Measurements from ENCODE around the gene CHCHD1. TPM values are rescaled to one million over a fixed set of nuclear protein-coding genes. Genes with fewer than 3 reads are reported as not detected.

Gene CHCHD1
- total and polyA plus RNA-seq, 4 donors: 13.2 to 58.9 (median 21.9) TPM

DNA sequence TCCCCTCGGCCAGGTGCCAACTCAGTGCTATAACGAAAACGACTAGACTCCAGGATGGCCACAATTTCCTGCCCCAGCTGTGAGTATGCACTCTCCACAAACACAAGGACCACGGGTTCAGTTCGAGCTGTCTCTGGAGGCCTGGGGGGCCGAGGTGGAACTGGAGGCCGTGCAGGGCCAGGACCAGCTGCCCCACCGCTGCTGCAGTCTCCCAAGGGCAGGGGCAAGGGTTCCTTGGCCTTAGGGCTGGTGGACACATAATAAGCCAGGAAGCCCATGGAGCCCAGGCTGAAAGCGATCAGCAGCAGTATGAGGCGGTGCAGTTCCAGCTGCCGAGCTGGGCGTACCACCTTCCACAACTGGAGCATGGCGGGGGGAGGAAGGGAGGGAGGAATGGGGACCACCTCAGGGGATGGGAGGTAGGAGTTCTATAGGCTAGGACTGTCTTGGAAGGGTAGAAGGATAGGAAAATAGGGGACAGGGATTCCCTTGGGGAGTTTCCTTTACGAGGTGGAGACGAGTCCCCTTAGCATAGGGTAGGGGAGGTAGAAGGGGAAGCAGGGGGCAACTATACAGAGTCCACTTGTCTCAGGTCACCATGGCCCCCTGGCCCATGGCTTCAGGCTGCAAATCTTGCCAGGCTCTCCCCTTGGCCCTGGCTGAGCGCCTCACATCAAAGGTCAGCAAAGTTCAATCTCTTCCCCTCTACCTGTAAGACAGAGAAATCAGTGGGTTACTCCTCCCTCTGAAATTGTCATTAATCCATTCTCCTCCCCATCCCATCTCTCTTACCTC is 26.4 kb downstream of the CHCHD1 start:
- H3K36me3 ChIP-seq (ENCODE audit: control insufficient read depth in 1 of 2, insufficient read depth in 2 of 2, low read length in 1 of 2): peaks cover 0 to 8% of the 10 kb centered on the region in 2 donors

DNA sequence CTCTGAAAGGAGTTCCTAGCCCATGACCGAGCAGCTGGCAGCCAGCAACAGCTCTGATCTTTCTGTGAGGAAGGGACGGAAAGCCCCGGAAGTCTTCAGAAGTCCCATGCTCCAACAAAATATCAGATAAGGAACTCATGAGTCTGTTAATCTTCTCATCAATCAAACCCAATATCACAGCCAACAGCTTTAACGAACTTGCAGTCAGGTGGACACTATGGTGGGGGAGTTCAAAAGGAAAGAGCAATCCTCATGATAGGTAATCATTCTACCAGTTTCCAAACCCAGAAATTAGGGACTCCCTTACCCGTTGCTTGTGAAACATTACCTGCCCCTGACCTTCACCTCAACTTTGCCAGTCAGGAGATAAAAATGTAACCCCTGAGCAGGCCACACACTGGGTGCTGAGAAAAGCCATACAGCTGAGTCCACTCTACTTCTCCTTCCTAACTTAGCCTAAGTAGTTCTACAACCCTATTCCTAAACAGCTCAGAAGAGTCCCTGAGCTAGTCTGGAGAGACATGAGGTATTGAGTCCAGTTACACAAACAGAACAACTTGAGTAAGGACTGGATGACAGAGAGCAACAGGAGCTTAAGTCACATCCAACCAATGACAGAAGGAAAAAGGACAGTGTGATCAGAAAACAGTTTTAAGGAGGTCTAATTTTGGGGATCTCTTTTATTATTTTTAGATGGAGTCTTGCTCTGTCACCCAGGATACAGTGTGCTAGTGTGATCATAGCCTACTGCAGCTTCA is 27.4 kb downstream of the CHCHD1 start:
- Histone ChIP-seq H3K27ac (ENCODE audit: low read depth in 1 of 2, low read length in 2 of 2) (no peak overlapping the region), H3K27me3 (ENCODE audit: control insufficient read depth in 1 of 2, insufficient read depth in 2 of 2, low read length in 1 of 2) (no peaks in the 10 kb centered on the region), H3K36me3 (ENCODE audit: control insufficient read depth in 1 of 2, insufficient read depth in 2 of 2, low read length in 1 of 2) (peaks cover 0 to 9% of the 10 kb centered on the region in 2 donors), H3K4me3 (ENCODE audit: low read length in 2 of 2) (no peak overlapping the region), H3K9me3 (ENCODE audit: control insufficient read depth, low read length) (no peaks in the 10 kb centered on the region), H3K4me1 (ENCODE audit: control insufficient read depth in 1 of 2, insufficient read depth in 2 of 2, low read length in 2 of 2) (no peaks in the 10 kb centered on the region)
- WGBS, 2 donors: 58 to 67% methylated on average over 5 of the region's 5 CpGs
- intact Hi-C loops (cut with DNase I): no loop called here
- DNase-seq: no peak
- ATAC-seq (ENCODE audit: low FRiP score): no peak

More for the DNA sequence above, 26.4 kb downstream of the CHCHD1 start:
- Histone ChIP-seq H3K27ac (ENCODE audit: low read depth in 1 of 2, low read length in 2 of 2) (no peak overlapping the region), H3K9me3 (ENCODE audit: control insufficient read depth, low read length) (no peaks in the 10 kb centered on the region), H3K4me3 (ENCODE audit: low read length in 2 of 2) (no peak overlapping the region), H3K27me3 (ENCODE audit: control insufficient read depth in 1 of 2, insufficient read depth in 2 of 2, low read length in 1 of 2) (no peaks in the 10 kb centered on the region), H3K4me1 (ENCODE audit: control insufficient read depth in 1 of 2, insufficient read depth in 2 of 2, low read length in 2 of 2) (no peaks in the 10 kb centered on the region)
- ATAC-seq (ENCODE audit: low FRiP score): no peak
- DNase-seq: no peak
- 90% methylated on average over 16 of the region's 16 CpGs for WGBS, 2 donors
- intact Hi-C loops (cut with DNase I): no loop called here

DNA sequence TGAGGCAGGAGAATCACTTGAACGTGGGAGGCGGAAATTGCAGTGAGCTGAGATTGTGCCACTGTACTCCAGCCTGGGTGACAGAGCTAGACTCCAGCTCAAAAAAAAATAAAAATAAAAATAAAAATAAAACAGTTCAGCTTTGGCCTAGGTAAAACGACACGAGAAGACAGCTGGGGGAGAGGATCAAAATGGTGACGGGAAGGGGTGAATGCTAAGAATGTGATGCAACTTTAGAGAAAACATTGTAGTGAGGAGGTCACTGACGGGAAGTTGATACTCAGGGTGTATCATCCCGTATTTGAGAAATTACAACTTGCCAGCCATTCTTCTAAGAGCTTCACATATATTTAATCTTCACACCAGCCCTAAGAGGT is 28.5 kb downstream of the CHCHD1 start:
- Histone ChIP-seq H3K27me3 (ENCODE audit: control insufficient read depth in 1 of 2, insufficient read depth in 2 of 2, low read length in 1 of 2) (no peaks in the 10 kb centered on the region), H3K36me3 (ENCODE audit: control insufficient read depth in 1 of 2, insufficient read depth in 2 of 2, low read length in 1 of 2) (peaks cover 0 to 9% of the 10 kb centered on the region in 2 donors), H3K27ac (ENCODE audit: low read depth in 1 of 2, low read length in 2 of 2) (no peak overlapping the region), H3K9me3 (ENCODE audit: control insufficient read depth, low read length) (no peaks in the 10 kb centered on the region), H3K4me3 (ENCODE audit: low read length in 2 of 2) (peak overlapping the region; percentile 71 to 78), H3K4me1 (ENCODE audit: control insufficient read depth in 1 of 2, insufficient read depth in 2 of 2, low read length in 2 of 2) (no peaks in the 10 kb centered on the region)
- DNase-seq (no peak), ATAC-seq (ENCODE audit: low FRiP score) (no peak)
- WGBS, 2 donors: 75 to 80% methylated on average over 7 of the region's 7 CpGs
- intact Hi-C loops (cut with DNase I): no loop called here

DNA sequence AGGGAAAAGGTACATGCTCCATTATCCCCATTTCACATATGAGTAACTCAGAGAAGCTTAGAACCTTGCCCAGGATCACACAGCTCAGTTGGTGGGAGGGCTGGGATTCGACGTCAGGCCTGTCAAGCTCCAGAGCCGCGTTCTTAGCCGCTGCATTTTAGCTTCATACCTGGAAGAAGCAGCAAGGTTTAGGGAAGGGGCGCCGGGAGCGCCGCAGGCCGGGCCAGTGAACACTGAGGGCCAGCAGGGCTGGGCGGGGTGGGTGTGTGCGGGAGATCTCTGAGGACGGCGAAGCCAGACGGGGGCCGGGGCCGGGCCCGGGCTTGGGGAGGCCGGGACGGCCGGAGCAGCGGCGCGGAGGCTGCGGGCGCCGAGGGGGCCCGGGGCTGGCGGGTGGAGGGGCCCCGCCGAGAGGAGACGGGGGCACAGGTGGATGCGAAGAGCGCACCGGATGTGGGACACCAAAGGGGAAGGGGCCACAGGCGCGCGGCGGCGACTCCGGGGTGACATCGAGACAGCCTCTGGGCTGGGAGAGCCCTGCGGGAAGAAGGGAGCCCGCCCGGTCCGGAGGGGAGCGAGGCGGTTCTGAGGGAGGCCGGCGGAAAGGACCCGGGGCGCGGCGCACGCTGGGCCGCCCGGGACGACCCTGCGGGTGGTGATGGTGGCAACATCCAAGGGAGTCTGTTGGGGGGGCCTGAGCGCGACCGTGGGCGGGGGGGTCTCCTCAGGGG is 29.1 kb downstream of the CHCHD1 start:
- peak; percentile 72 to 85 for DNase-seq

DNA sequence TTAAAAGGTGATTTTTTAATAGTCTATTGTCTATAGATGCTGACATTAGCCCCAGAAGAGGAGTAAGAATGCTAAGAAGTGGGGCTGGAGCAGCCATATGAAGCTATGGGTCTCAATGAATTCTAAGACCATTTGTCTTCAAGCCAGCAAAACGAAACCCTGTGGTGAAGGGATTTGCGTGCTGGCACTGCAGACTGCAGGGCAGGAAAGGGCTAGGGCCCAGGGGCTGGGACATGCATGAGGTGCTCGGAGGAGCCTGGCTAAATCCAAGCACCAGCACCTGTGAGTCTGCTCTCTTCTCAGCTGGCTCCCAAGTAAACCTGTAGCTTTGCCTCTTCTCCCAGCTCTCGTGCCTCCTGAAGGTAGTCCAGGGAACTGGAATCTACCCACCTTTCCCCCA is 30.8 kb downstream of the CHCHD1 start:
- H3K36me3 ChIP-seq (ENCODE audit: control insufficient read depth in 1 of 2, insufficient read depth in 2 of 2, low read length in 1 of 2): peaks cover 0 to 8% of the 10 kb centered on the region in 2 donors
- H3K9me3 ChIP-seq (ENCODE audit: control insufficient read depth, low read length): no peaks in the 10 kb centered on the region
- intact Hi-C loops (cut with DNase I): no loop called here
- no peak overlapping the region for H3K27ac ChIP-seq (ENCODE audit: low read depth in 1 of 2, low read length in 2 of 2)
- no peak overlapping the region for H3K4me3 ChIP-seq (ENCODE audit: low read length in 2 of 2)
- no peaks in the 10 kb centered on the region for H3K27me3 ChIP-seq (ENCODE audit: control insufficient read depth in 1 of 2, insufficient read depth in 2 of 2, low read length in 1 of 2)
- ATAC-seq (ENCODE audit: low FRiP score): no peak
- 86 to 89% methylated on average over 4 of the region's 4 CpGs for WGBS, 2 donors
- no peaks in the 10 kb centered on the region for H3K4me1 ChIP-seq (ENCODE audit: control insufficient read depth in 1 of 2, insufficient read depth in 2 of 2, low read length in 2 of 2)
- no peak for DNase-seq

More for the DNA sequence above, 29.1 kb downstream of the CHCHD1 start:
- intact Hi-C loops (cut with DNase I): no loop called here
- Histone ChIP-seq H3K9me3 (ENCODE audit: control insufficient read depth, low read length) (no peaks in the 10 kb centered on the region), H3K36me3 (ENCODE audit: control insufficient read depth in 1 of 2, insufficient read depth in 2 of 2, low read length in 1 of 2) (peaks cover 0 to 9% of the 10 kb centered on the region in 2 donors), H3K4me1 (ENCODE audit: control insufficient read depth in 1 of 2, insufficient read depth in 2 of 2, low read length in 2 of 2) (no peaks in the 10 kb centered on the region), H3K27me3 (ENCODE audit: control insufficient read depth in 1 of 2, insufficient read depth in 2 of 2, low read length in 1 of 2) (no peaks in the 10 kb centered on the region), H3K4me3 (ENCODE audit: low read length in 2 of 2) (peak overlapping the region; percentile 71 to 78), H3K27ac (ENCODE audit: low read depth in 1 of 2, low read length in 2 of 2) (peak overlapping the region; percentile 38 to 70)
- peak; percentile 53 for ATAC-seq (ENCODE audit: low FRiP score)
- WGBS, 2 donors: 1% methylated on average over 54 to 63 of the region's 63 CpGs

DNA sequence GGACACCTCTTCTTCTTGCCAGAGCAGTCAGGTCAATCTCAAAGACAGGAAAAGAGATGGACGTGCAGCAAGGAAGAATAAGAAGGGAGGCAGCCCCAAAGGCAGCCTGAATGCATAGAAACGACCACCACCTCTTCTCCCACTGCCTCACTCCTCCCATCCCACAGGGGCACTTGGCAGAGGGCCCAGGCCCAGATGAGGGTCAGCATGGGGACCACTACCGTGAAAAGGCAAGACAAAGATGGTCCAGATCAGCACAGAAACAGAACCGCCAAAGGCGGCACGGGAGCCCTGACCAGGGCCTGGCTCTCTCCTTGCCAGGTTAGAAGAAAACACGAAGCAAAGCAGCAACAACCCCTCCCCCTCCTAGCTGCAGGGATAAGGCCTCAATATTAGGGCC is 31.5 kb downstream of the CHCHD1 start:
- H3K4me1 ChIP-seq (ENCODE audit: control insufficient read depth in 1 of 2, insufficient read depth in 2 of 2, low read length in 2 of 2): no peaks in the 10 kb centered on the region
- DNase-seq (no peak), ATAC-seq (ENCODE audit: low FRiP score) (no peak)
- H3K4me3 ChIP-seq (ENCODE audit: low read length in 2 of 2): no peak overlapping the region
- intact Hi-C loops (cut with DNase I): no loop called here
- H3K36me3 ChIP-seq (ENCODE audit: control insufficient read depth in 1 of 2, insufficient read depth in 2 of 2, low read length in 1 of 2): peaks cover 0 to 6% of the 10 kb centered on the region in 2 donors
- no peaks in the 10 kb centered on the region for H3K9me3 ChIP-seq (ENCODE audit: control insufficient read depth, low read length)
- no peak overlapping the region for H3K27ac ChIP-seq (ENCODE audit: low read depth in 1 of 2, low read length in 2 of 2)
- no peaks in the 10 kb centered on the region for H3K27me3 ChIP-seq (ENCODE audit: control insufficient read depth in 1 of 2, insufficient read depth in 2 of 2, low read length in 1 of 2)
- WGBS, 2 donors: 70 to 74% methylated on average over 6 to 7 of the region's 7 CpGs

DNA sequence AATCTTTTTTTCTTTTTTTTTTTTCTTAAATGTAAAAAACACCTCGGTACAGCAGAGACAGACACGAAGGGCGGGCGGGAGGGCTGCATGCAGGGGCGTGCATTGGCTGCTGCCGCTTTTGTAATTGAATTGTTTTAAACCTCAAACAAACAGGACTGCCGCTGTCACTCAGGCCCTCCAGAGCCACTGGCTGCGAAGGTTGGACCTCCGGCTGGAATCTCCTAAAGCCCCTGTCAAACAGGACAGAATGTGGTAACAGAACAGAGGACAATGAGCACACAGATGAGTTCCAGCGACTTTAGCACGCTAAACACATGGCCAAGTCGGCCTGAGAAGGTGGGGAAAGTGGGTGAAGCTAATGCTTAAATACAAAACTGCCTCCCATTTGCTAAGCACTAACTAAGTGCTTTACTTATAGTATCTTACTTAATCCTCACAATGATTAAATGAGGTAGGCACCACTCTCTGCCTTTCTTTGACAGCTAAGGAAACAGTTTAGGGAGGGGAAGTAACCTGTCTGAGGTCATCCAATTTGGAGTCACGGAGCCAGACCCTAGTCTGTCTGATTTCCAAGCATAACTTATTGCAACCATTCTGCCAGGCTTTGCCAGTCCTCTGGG is 32.5 kb downstream of the CHCHD1 start:
- no peak for ATAC-seq (ENCODE audit: low FRiP score)
- Histone ChIP-seq H3K27me3 (ENCODE audit: control insufficient read depth in 1 of 2, insufficient read depth in 2 of 2, low read length in 1 of 2) (no peaks in the 10 kb centered on the region), H3K9me3 (ENCODE audit: control insufficient read depth, low read length) (no peaks in the 10 kb centered on the region), H3K27ac (ENCODE audit: low read depth in 1 of 2, low read length in 2 of 2) (no peak overlapping the region), H3K36me3 (ENCODE audit: control insufficient read depth in 1 of 2, insufficient read depth in 2 of 2, low read length in 1 of 2) (peaks cover 0 to 6% of the 10 kb centered on the region in 2 donors), H3K4me1 (ENCODE audit: control insufficient read depth in 1 of 2, insufficient read depth in 2 of 2, low read length in 2 of 2) (no peaks in the 10 kb centered on the region), H3K4me3 (ENCODE audit: low read length in 2 of 2) (no peak overlapping the region)
- no peak for DNase-seq
- WGBS, 2 donors: 81% methylated on average over 13 of the region's 13 CpGs
- intact Hi-C loops (cut with DNase I): no loop called here

DNA sequence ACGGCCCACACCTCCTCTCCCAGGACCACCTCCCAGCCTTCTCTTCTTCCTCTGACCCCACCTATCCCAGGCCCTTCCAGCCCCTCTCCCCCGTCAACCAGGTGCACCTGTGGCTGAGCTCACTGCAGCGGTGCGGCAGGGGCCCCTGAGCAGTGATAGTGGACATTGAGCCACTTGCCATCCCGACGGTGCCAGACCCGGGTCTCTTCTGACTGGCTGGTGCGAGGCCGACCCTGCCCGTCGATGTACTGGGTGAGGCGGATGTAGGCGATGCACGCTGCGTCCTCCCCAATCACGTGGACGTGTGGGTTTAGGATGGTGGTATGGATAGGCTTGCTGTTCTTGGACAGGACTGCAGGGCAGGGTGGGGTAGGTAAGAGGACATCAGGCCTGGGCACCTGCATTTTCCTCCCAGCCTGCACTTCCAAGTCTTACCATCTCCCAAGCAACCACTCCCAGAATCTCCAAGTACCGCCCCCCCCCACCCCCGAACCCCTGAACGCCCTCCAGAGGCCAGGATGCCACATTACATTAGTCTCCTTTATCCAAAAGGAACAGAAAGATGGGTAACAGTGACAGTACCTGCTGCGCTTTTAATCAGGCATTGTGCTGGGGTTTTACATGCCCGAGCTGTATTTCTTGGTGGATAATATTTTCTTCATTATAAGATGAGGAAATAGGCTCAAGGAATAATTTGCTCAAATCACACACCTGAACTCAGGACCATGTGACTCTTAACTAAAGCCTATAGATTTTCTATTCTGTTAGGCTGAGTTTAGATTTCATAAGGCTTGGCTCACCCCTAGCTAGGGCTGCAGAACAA is 33.3 kb downstream of the CHCHD1 start:
- Histone ChIP-seq H3K9me3 (ENCODE audit: control insufficient read depth, low read length) (no peaks in the 10 kb centered on the region), H3K4me1 (ENCODE audit: control insufficient read depth in 1 of 2, insufficient read depth in 2 of 2, low read length in 2 of 2) (no peaks in the 10 kb centered on the region), H3K27ac (ENCODE audit: low read depth in 1 of 2, low read length in 2 of 2) (no peak overlapping the region), H3K27me3 (ENCODE audit: control insufficient read depth in 1 of 2, insufficient read depth in 2 of 2, low read length in 1 of 2) (no peaks in the 10 kb centered on the region), H3K36me3 (ENCODE audit: control insufficient read depth in 1 of 2, insufficient read depth in 2 of 2, low read length in 1 of 2) (peaks cover 0 to 6% of the 10 kb centered on the region in 2 donors), H3K4me3 (ENCODE audit: low read length in 2 of 2) (no peak overlapping the region)
- WGBS, 2 donors: 78 to 80% methylated on average over 22 of the region's 22 CpGs
- intact Hi-C loops (cut with DNase I): no loop called here
- ATAC-seq (ENCODE audit: low FRiP score): no peak
- no peak for DNase-seq
